K562 (cell line): Measurements from ENCODE around the gene CNTD1. TPM values are rescaled to one million over a fixed set of nuclear protein-coding genes. Genes with fewer than 3 reads are reported as not detected.

Experiments
- BRD4 ChIP-seq: fragments of 200-600 bp; sonication (generic); IDR thresholded peaks from 2 replicates; pipeline ENCODE4 v1.6.1; 2017; ENCODE audit warnings: inconsistent platforms
- CREM ChIP-seq: IDR thresholded peaks from 2 replicates; pipeline ENCODE4 v1.6.1; 2014; ENCODE audit warnings: antibody characterized with exemption, low read depth
- CSDE1 ChIP-seq, 2 experiments: fragments of 450-650 bp; IDR thresholded peaks; 2 replicates each; pipeline ENCODE4 v1.6.1; 2016; ENCODE audit warnings: mild to moderate bottlenecking in 1 of 2
- HNRNPUL1 ChIP-seq: fragments of 200-400 bp; formaldehyde crosslinking; IDR thresholded peaks from 2 replicates; pipeline ENCODE4 v1.6.1; 2017; ENCODE audit warnings: low read length
- KAT2B ChIP-seq: IDR thresholded peaks from one replicate; pipeline ENCODE4 v1.6.1; 2012; ENCODE audit warnings: low read depth, mild to moderate bottlenecking, control low read depth, inconsistent platforms, low read length, moderate library complexity
- KHSRP ChIP-seq: fragments of 450-650 bp; IDR thresholded peaks from 2 replicates; pipeline ENCODE4 v1.6.1; 2017
- MTA3 ChIP-seq: fragments of 450-650 bp; formaldehyde crosslinking; IDR thresholded peaks from 2 replicates; pipeline ENCODE4 v1.6.1; 2017; ENCODE audit warnings: mild to moderate bottlenecking, borderline replicate concordance
- NEUROD1 ChIP-seq: fragments of 150-350 bp; IDR thresholded peaks from 2 replicates; pipeline ENCODE4 v1.6.1; 2014; ENCODE audit warnings: borderline replicate concordance, low read length, low read depth; ENCODE audit not compliant: partially characterized antibody
- NFXL1 ChIP-seq: fragments of 450-650 bp; formaldehyde crosslinking; IDR thresholded peaks from 2 replicates; pipeline ENCODE4 v1.4.0; 2021; ENCODE audit warnings: mild to moderate bottlenecking
- RAD21 ChIP-seq, 2 experiments: fragments of 250-450 bp in 1 of 2; fragments of 450-650 bp in 1 of 2; sonication (Bioruptor Pico) in 1 of 2; formaldehyde crosslinking in 1 of 2; IDR thresholded peaks in 1 of 2; conservative IDR thresholded peaks in 1 of 2; 2 replicates each; pipeline versions ENCODE4 v1.4.0 to v1.8.0; 2020 to 2022; ENCODE audit warnings: mild to moderate bottlenecking in 2 of 2, moderate library complexity in 1 of 2
- polyA plus RNA-seq, 8 experiments: library from polyadenylated mRNA; depleted of rRNA in 4 of 8; stranded (reverse) in 5 of 8; unstranded in 3 of 8; fragments of >200 nt; fragmentation: Nextera tagmentation in 2 of 8; fragmentation: Illumina TruSeq in 1 of 8; extraction: Ambion mirVana in 2 of 8; extraction: Trizol in 1 of 8; gene quantifications; 2 replicates each; pipeline versions ENCODE4 v1.2.1 to v1.2.3, GENCODE V29; 2011 to 2014; ENCODE audit warnings: inconsistent platforms in 1 of 8, missing spikeins in 1 of 8
- total RNA-seq, 7 experiments: library from RNA; depleted of rRNA in 6 of 7; stranded (reverse); fragments of >200 nt in 6 of 7; fragmentation: Illumina TruSeq in 2 of 7; extraction: Trizol in 2 of 7; gene quantifications; 2 replicates each; pipeline versions ENCODE4 v1.2.1 to v1.2.3, GENCODE V29; 2011 to 2021; ENCODE audit warnings: low replicate concordance in 1 of 7
- TF ChIP-seq, protein P1 (sequence below), 2 experiments: IDR thresholded peaks; 2 replicates each; pipeline ENCODE4 v1.6.1; 2012; ENCODE audit warnings: improper control_type of control experiment in 2 of 2, low read depth in 2 of 2, low read length in 2 of 2, borderline replicate concordance in 1 of 2
- TF ChIP-seq, protein P2 (sequence below): IDR thresholded peaks from 2 replicates; pipeline ENCODE4 v1.6.1; 2012; ENCODE audit warnings: low read depth, low read length, improper control_type of control experiment, borderline replicate concordance
- TF ChIP-seq, protein P3 (sequence below): fragments of 250-450 bp; sonication (Bioruptor Pico); IDR thresholded peaks from 2 replicates; pipeline ENCODE4 v1.9.0; 2021; ENCODE audit warnings: mild to moderate bottlenecking
- TF ChIP-seq, protein P4 (sequence below): fragments of 450-650 bp; formaldehyde crosslinking; IDR thresholded peaks from 2 replicates; pipeline ENCODE4 v1.4.0; 2022; ENCODE audit warnings: missing genetic modification characterization
- TF ChIP-seq, protein P5 (sequence below): fragments of 150-350 bp; conservative IDR thresholded peaks from 2 replicates; pipeline ENCODE4 v1.6.1; 2014; ENCODE audit warnings: low read length

The CNTD1 gene
- total and polyA plus RNA-seq, 9 of the 15 experiments (the other 6 are each of a cell fraction or from before 2014, with no cell fraction given) = 0.12 to 0.86 (median 0.41) TPM; not detected in 1

DNA sequence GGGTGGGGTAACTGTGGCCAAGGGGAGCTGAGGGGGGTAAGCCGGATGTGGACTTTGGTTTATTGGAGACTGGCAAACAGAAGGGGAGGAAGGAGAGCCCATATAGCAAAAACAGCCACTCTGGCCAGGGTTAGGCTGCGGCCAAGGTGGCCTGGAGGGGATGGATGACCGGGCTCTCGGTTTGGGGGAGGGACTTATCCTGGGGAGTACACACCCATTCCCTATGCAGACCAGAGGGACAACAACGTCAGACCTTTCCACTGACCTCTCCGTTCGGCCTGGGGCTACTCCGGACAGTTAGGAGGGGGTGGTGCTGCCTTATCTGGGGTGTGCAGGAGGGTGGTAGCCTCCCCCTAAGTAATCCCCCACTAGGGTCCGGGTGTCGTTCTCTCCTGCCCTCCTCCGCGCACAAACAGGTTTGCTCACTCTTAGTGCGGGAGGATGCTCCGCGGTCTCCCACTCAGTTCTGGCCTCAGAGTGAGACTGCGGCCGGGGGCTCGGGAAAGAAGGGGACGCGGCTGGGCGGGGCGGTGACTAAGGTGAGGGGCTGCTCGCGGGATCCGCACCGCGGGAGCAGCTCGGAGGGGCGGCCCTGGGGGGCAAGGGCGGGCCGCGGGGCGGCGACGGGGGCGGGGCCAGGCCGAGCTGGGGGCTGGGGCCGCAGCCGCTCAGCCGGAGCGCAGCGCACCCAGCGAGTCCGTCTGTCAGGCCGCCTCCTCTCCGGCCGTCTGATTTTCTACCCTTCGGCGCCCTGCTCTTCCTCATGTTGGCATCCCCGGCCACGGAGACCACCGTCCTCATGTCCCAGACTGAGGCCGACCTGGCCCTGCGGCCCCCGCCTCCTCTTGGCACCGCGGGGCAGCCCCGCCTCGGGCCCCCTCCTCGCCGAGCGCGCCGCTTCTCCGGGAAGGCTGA, 18.5 kb upstream of the CNTD1 start, which contains the start of gene WNK4 (continued):
- TF ChIP-seq, protein P1, sequence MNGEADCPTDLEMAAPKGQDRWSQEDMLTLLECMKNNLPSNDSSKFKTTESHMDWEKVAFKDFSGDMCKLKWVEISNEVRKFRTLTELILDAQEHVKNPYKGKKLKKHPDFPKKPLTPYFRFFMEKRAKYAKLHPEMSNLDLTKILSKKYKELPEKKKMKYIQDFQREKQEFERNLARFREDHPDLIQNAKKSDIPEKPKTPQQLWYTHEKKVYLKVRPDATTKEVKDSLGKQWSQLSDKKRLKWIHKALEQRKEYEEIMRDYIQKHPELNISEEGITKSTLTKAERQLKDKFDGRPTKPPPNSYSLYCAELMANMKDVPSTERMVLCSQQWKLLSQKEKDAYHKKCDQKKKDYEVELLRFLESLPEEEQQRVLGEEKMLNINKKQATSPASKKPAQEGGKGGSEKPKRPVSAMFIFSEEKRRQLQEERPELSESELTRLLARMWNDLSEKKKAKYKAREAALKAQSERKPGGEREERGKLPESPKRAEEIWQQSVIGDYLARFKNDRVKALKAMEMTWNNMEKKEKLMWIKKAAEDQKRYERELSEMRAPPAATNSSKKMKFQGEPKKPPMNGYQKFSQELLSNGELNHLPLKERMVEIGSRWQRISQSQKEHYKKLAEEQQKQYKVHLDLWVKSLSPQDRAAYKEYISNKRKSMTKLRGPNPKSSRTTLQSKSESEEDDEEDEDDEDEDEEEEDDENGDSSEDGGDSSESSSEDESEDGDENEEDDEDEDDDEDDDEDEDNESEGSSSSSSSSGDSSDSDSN (IDR thresholded peaks at IDR 0.05; ENCODE audit: borderline replicate concordance in 1 of 2, low read depth in 2 of 2, low read length in 2 of 2) = 0 out of 4 replicates have a peak, but pooled peaks have one; percentile 11 to 55
- TF ChIP-seq, protein P2, sequence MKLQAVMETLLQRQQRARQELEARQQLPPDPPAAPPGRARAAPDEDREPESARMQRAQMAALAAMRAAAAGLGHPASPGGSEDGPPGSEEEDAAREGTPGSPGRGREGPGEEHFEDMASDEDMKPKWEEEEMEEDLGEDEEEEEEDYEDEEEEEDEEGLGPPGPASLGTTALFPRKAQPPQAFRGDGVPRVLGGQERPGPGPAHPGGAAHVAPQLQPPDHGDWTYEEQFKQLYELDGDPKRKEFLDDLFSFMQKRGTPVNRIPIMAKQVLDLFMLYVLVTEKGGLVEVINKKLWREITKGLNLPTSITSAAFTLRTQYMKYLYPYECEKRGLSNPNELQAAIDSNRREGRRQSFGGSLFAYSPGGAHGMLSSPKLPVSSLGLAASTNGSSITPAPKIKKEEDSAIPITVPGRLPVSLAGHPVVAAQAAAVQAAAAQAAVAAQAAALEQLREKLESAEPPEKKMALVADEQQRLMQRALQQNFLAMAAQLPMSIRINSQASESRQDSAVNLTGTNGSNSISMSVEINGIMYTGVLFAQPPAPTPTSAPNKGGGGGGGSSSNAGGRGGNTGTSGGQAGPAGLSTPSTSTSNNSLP = no peak
- TF ChIP-seq KAT2B (no peak), NFXL1 (CRISPR knock-in tag) (no peak), KHSRP (no peak), CREM (peak; percentile 83), NEUROD1 (peak; percentile 58), RAD21 (CRISPR knock-in tag; conservative IDR thresholded peaks at IDR 0.05 in 1 of 2, IDR thresholded peaks at IDR 0.05 in 1 of 2) (peak in 1 of 2 experiments; percentile 30; a peak in 1 of 4 replicates), CSDE1 (IDR thresholded peaks at IDR 0.05) (no peak), MTA3 (peak; percentile 86), HNRNPUL1 (no peak), BRD4 (0 out of 2 replicates have a peak, but pooled peaks have one; percentile 43)
- TF ChIP-seq, protein P3, sequence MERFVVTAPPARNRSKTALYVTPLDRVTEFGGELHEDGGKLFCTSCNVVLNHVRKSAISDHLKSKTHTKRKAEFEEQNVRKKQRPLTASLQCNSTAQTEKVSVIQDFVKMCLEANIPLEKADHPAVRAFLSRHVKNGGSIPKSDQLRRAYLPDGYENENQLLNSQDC (CRISPR knock-in tag) = no peak
- TF ChIP-seq, protein P4, sequence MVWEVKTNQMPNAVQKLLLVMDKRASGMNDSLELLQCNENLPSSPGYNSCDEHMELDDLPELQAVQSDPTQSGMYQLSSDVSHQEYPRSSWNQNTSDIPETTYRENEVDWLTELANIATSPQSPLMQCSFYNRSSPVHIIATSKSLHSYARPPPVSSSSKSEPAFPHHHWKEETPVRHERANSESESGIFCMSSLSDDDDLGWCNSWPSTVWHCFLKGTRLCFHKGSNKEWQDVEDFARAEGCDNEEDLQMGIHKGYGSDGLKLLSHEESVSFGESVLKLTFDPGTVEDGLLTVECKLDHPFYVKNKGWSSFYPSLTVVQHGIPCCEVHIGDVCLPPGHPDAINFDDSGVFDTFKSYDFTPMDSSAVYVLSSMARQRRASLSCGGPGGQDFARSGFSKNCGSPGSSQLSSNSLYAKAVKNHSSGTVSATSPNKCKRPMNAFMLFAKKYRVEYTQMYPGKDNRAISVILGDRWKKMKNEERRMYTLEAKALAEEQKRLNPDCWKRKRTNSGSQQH = peak; percentile 71; the same call in 1 of the 2 replicates
- TF ChIP-seq, protein P5, sequence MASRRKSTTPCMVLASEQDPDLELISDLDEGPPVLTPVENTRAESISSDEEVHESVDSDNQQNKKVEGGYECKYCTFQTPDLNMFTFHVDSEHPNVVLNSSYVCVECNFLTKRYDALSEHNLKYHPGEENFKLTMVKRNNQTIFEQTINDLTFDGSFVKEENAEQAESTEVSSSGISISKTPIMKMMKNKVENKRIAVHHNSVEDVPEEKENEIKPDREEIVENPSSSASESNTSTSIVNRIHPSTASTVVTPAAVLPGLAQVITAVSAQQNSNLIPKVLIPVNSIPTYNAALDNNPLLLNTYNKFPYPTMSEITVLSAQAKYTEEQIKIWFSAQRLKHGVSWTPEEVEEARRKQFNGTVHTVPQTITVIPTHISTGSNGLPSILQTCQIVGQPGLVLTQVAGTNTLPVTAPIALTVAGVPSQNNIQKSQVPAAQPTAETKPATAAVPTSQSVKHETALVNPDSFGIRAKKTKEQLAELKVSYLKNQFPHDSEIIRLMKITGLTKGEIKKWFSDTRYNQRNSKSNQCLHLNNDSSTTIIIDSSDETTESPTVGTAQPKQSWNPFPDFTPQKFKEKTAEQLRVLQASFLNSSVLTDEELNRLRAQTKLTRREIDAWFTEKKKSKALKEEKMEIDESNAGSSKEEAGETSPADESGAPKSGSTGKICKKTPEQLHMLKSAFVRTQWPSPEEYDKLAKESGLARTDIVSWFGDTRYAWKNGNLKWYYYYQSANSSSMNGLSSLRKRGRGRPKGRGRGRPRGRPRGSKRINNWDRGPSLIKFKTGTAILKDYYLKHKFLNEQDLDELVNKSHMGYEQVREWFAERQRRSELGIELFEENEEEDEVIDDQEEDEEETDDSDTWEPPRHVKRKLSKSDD = no peak
- TF ChIP-seq, all 486 proteins: peak for 133
